Brain microvascular endothelial cell (primary cell): ENCODE results near the gene TEC.
"Not testable (repeated sequence)": the region's sequence is repeated elsewhere in the genome, so short reads cannot be mapped to it uniquely, and the experiment has no call there.

ENCODE experiments used
- DNase-seq: peaks from one replicate; pipeline ENCODE4 v3.0.0-alpha.2; 2020
- H3K27ac ChIP-seq: fragments of 250-450 bp; sonication (Bioruptor Pico); 2 replicates; pipeline ENCODE4 v1.5.1; 2020; ENCODE audit warnings: mild to moderate bottlenecking, moderate library complexity
- H3K27me3 ChIP-seq: fragments of 250-450 bp; sonication (Bioruptor Pico); replicated peaks from 2 replicates; pipeline ENCODE4 v1.5.1; 2020; ENCODE audit warnings: mild to moderate bottlenecking
- H3K36me3 ChIP-seq: fragments of 250-450 bp; sonication (Bioruptor Pico); replicated peaks from 2 replicates; pipeline ENCODE4 v1.5.1; 2020; ENCODE audit warnings: mild to moderate bottlenecking
- H3K4me3 ChIP-seq: 2 replicates; pipeline ENCODE4 v1.5.1; 2011; ENCODE audit warnings: low read depth, mild to moderate bottlenecking, control low read depth, low read length, moderate library complexity
- CTCF ChIP-seq: IDR thresholded peaks from 2 replicates; pipeline ENCODE4 v1.5.1; 2011; ENCODE audit warnings: low read depth, mild to moderate bottlenecking, moderate library complexity, low read length, control low read depth, inconsistent platforms; ENCODE audit errors: missing control alignments
- in situ Hi-C: cut with HindIII; loops from 2 replicates; pipeline ENCODE4 v1.10.0; 2017; ENCODE audit warnings: low sequenced_read_pairs, low pct_ligation_motif_present

The TEC gene

DNA sequence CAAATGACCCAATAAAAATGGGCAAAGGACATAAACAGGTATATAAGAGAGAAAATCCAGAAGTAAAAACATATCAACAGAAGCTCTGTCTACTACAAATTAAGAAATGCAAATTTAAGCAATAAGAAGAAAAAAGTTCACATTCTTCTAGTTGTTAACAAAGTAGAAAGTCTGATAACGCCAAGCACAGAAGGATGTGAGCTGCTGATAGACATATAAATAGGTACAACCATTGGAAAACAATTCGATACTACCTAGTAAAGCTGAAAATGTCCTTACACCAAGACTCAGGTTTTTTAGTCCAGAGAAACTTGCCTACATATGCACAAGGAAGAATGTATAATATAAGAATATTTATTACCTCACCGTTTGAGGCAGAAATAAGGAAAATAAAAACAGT lies 35.9 kb upstream of the TEC start:
- Histone ChIP-seq H3K36me3 (no peaks in the 10 kb centered on the region), H3K27ac (no peak overlapping the region), H3K4me3 (no peak overlapping the region), H3K27me3 (no peaks in the 10 kb centered on the region)
- no peak for TF ChIP-seq CTCF
- no peak for DNase-seq
- in situ Hi-C loops: no loop called here

DNA sequence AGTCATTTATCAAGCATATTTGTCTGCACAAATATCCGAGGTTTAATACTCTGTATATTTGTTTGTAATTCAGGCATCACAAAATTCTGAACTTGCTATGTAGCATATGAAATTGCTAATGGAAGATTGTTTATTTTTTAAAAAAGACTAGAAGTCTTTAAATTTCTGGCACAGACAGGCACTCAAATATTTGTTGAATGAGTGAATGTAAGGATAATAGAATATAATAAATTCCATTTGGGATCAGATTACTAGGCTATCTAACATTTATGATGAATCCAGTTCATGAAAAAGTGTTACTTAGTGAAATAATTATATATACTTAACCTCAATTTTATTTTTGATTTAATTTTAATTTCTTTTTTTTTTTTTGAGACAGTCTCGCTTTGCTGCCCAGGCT lies 30.4 kb upstream of the TEC start:
- TF ChIP-seq CTCF: no peak
- no peak overlapping the region for H3K4me3 ChIP-seq
- in situ Hi-C loops: no loop called here
- no peaks in the 10 kb centered on the region for H3K27me3 ChIP-seq
- H3K36me3 ChIP-seq: no peaks in the 10 kb centered on the region
- no peak for DNase-seq
- H3K27ac ChIP-seq: no peak overlapping the region

GRCh38 chr4:48299560-48299959 lies 29.9 kb upstream of the TEC start:
- H3K27ac ChIP-seq: no peak overlapping the region
- in situ Hi-C loops: no loop called here
- no peaks in the 10 kb centered on the region for H3K27me3 ChIP-seq
- TF ChIP-seq CTCF: no peak
- no peaks in the 10 kb centered on the region for H3K36me3 ChIP-seq
- H3K4me3 ChIP-seq: no peak overlapping the region
- no peak for DNase-seq

DNA sequence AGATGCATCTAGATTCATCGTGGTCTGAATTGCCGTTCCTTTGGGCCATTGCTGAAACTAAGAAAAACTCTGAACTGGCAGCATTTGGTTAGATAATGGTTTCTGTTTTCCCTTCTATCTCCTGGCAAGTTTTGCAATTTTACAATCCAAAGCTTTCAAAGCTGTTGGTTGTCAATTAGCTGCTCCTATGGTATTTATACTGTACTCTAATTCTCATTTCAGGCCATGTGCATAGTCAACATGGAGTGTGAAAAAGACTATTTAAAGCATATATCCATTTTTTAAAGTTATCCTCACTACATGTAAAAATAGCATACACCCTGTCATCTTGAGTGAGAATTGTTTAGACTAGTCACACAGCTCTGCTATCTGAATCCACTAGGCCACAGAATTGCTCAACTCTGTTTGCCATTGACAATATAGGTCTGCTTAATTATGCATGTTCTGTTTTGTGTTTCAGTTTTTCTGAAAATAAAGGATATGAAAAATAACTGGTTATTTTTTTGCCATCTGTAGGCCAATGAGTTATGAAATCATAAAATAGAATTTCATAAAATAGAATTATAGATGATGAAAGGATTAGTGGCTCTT lies 27.7 kb upstream of the TEC start:
- Histone ChIP-seq H3K27ac (no peak overlapping the region), H3K4me3 (no peak overlapping the region), H3K36me3 (no peaks in the 10 kb centered on the region), H3K27me3 (no peaks in the 10 kb centered on the region)
- in situ Hi-C loops: no loop called here
- TF ChIP-seq CTCF: no peak
- DNase-seq: no peak

- no peak for TF ChIP-seq CTCF
- DNase-seq: no peak
- in situ Hi-C loops: no loop called here
Measured at GRCh38 chr4:48296365-48296764, 26.7 kb upstream of the TEC start.

DNA sequence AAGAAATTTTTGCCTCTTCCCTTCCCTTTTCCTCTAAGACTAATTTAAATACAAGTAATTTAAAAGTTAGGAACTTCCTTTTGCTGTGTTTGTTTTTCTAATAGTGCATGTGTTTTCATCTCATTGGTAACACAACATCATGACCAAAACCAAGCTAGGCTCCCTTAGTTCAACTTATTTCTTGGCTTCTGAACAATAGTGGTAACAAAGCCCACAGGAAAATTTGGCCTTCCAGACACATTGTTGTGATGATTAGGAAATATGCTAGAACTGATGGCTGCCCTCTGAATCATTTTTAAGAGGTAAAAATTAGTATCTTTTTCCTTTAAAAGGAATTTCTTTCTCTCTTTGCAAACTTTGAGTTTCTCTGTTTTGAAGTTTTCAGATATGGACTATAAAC lies 25.5 kb upstream of the TEC start:
- TF ChIP-seq CTCF: no peak
- Histone ChIP-seq H3K36me3 (no peaks in the 10 kb centered on the region), H3K4me3 (no peak overlapping the region), H3K27me3 (no peaks in the 10 kb centered on the region), H3K27ac (no peak overlapping the region)
- in situ Hi-C loops: no loop called here
- no peak for DNase-seq

More at GRCh38 chr4:48296365-48296764, 26.7 kb upstream of the TEC start:
- H3K4me3 ChIP-seq: no peak overlapping the region
- no peaks in the 10 kb centered on the region for H3K36me3 ChIP-seq
- no peak overlapping the region for H3K27ac ChIP-seq
- no peaks in the 10 kb centered on the region for H3K27me3 ChIP-seq

- in situ Hi-C loops, DNase-seq, H3K27ac ChIP-seq, H3K36me3 ChIP-seq, H3K27me3 ChIP-seq, H3K4me3 ChIP-seq: not testable (repeated sequence)
Measured at GRCh38 chr4:48292218-48292790, 22.7 kb upstream of the TEC start.
